NCI-H1048 (cell line): ENCODE results near the gene LYPD4.
"Not testable (repeated sequence)": the region's sequence is repeated elsewhere in the genome, so short reads cannot be mapped to it uniquely, and the experiment has no call there.

Source experiments
- DNase-seq: peaks from one replicate; lab custom pipeline; 2025; lab: John Stamatoyannopoulos, UW

Gene LYPD4

GRCh38 chr19:41844601-41845000 is at the start of gene LYPD4:
Gene LYPD4 (minus strand): TSS chr19:41844683. CDS start chr19:41839285, 5,398 bp downstream.
- no peak for DNase-seq

- no peak for DNase-seq
Measured at GRCh38 chr19:41893899-41894298, 49.4 kb upstream of the LYPD4 start.

- no peak for DNase-seq
Measured at GRCh38 chr19:41892173-41892902, 47.9 kb upstream of the LYPD4 start.

GRCh38 chr19:41890936-41891335 is 46.5 kb upstream of the LYPD4 start:
- no peak for DNase-seq

GRCh38 chr19:41889896-41890295 is 45.4 kb upstream of the LYPD4 start:
- no peak for DNase-seq

GRCh38 chr19:41888926-41889325 is 44.4 kb upstream of the LYPD4 start:
- DNase-seq = no peak

- DNase-seq = no peak
Measured at GRCh38 chr19:41887711-41888382, 43.4 kb upstream of the LYPD4 start.

- DNase-seq = no peak
Measured at GRCh38 chr19:41886761-41887710, 42.6 kb upstream of the LYPD4 start.

GRCh38 chr19:41883821-41884733 is 39.6 kb upstream of the LYPD4 start:
- DNase-seq = peak; percentile 89

GRCh38 chr19:41883463-41883820 is 39.0 kb upstream of the LYPD4 start:
- DNase-seq = no peak

GRCh38 chr19:41882568-41883462 is 38.3 kb upstream of the LYPD4 start, which contains the start of gene ARHGEF1:
Gene ARHGEF1 (plus strand): TSS chr19:41883184. CDS start chr19:41888083, 4,899 bp downstream.
- no peak for DNase-seq

GRCh38 chr19:41880329-41880708 is 35.8 kb upstream of the LYPD4 start:
- no peak for DNase-seq

GRCh38 chr19:41879670-41880328 is 35.3 kb upstream of the LYPD4 start:
- no peak for DNase-seq

GRCh38 chr19:41879080-41879479 is 34.6 kb upstream of the LYPD4 start:
- no peak for DNase-seq

GRCh38 chr19:41877916-41878905 is 33.7 kb upstream of the LYPD4 start:
- no peak for DNase-seq

GRCh38 chr19:41876847-41877832 is 32.7 kb upstream of the LYPD4 start, which contains the start of gene CD79A:
Gene CD79A (plus strand): TSS chr19:41877279. CDS start chr19:41877305, 26 bp downstream.
- no peak for DNase-seq

- not testable (repeated sequence) for DNase-seq
Measured at GRCh38 chr19:41875973-41876372, 31.5 kb upstream of the LYPD4 start.
